CD4-positive, alpha-beta T cell treated with Interleukin-21 for 1 hour (primary cell): ENCODE results near the gene HSD17B12.
A peak's percentile ranks its signal among the peaks of the same experiment; 100 is the strongest.

Experiments
- DNase-seq: peaks from one replicate; pipeline ENCODE4 v3.0.0-alpha.2; 2020

The HSD17B12 gene

DNA sequence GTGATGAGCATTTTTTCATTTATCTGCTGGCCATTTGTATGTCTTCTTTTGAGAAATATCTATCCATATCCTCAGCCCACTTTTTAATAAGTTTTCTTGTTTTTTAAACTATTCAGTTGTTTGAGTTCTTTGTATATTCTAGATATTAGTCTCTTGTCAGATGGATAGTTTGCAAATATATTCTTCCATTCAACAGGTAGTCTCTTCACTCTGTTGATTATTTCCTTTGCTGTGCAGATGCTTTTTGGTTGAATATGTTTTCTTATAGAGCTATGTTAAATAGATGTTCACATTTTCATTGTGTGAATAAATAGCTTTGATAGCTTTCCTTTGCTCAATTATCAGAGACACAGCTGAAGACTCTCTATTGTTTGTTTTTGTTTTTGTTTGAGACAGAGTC is 131.9 kb downstream of the HSD17B12 start:
- DNase-seq: no peak

DNA sequence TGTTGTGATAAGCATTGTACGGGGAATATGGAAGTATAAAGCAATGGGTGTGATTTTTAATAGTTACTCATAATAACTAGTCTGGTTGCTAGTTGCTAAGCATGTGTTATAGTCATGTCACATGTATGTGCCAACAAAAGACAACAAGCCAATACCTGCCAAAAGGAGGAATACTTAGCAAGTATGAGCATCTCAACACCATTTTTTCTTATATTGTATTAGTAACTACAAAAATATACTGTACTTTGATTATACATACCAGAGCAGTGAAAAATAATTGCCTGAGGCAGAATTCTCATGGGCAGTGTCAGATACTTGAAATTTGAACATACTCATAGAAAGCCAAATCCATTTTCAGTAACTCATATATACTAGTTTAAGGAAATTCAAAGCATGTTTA is 137.7 kb downstream of the HSD17B12 start:
- DNase-seq: no peak

DNA sequence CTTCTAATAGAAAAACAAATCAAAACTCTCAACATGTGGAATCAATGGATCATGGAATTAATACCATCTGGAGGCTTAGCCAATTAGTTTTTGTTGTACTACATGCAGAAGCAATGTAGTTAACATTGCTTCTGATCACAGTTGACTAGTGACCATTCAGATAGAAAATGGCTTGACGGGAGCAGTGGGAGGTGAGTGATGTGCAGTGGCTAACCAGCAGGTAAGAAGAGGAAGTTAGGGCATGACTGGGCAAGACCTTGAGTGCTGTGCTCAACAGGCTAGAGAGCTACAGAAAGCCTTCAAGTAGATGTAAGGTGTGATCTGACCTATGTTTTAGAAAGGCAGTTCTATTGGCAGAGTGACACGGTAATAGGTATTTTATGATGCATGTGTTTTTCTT is 139.4 kb downstream of the HSD17B12 start:
- no peak for DNase-seq

DNA sequence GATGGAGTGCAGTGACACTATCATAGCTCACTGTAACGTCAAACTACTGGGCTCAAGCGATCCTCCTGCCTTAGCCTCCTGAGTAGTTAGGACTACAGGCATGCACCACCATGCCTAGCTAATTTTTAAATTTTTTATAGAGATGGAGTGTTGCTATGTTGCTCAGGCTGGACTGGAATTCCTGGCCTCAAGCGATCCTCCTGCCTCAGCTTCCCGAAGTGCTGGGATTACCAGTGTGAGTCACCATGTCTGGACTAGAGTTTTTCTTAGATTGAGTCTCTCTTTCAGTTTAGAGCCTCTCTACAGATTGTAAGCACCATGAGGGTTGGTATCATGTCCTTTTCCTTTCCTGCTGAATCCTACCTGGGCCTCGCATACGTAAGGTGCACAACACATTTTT is 142.8 kb downstream of the HSD17B12 start:
- no peak for DNase-seq

DNA sequence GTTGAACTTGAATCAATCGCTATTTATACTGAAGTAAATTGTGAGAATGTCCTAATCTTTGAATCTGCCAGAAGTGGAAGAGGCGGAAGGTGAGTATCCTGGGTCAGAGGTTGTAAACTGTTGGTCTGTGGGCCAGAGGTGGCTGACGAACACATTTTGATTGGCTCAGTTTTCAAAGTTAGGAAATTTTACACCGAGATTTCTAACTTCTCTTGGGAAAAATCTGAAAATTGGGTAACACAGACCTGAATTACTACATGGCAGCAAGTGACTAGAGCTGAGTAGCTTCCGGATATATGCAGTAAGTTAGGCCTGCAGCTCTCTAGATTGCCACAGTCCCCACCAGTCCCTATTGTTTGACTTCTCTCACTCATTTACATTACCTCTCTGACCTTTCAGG is 143.3 kb downstream of the HSD17B12 start:
- DNase-seq: no peak

DNA sequence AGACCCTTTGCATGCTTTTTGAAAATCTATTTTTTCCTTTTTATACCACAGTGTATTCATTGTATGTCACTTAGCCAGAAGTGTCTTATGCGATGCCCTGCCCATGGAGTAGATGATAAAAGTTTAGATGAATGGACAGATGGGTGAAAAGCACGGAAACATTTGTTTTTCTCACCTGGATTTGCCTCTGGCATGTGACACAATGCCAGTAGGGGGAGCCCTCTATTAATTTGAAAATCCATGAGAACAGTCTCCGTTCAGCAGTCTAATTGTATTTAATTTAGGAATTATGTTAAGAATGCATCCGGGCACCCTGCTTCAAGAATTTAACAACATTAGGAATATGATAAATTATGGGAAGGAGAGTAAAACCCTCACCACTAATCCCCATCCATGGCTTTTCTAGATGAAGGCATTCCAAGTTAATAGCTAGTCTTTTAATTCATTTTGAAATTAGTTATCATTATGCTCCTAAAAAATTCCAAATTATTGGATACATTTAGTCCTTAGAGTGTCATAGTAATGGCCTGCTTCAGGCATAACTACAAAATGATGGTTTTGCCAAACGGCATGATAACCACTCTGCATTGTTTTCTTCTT is 144.8 kb downstream of the HSD17B12 start:
- peak; percentile 27 for DNase-seq

DNA sequence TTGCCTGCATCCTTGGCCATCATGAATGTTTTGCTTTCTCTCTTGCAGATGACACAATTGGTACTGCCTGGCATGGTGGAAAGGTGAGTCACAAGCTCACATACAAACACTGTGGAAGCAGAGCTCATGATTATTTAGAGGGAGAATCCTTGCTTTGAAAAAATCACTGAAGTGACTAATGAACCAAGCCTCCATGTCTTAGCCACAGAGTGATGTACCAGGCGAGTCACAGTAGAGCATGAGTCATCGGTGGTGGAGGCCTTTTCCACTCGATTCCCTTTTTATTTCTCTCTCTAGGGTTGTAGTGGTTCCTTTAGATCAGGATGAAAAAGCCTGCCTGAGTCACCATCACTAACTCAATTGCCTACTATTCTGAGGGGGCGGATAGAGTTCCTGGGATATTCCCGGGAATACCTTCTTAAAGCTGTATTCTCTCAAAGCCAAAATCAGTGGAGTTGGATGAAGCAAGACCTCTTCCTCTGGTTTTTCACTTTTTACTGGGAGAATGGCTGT is 150.4 kb downstream of the HSD17B12 start:
- DNase-seq: no peak

DNA sequence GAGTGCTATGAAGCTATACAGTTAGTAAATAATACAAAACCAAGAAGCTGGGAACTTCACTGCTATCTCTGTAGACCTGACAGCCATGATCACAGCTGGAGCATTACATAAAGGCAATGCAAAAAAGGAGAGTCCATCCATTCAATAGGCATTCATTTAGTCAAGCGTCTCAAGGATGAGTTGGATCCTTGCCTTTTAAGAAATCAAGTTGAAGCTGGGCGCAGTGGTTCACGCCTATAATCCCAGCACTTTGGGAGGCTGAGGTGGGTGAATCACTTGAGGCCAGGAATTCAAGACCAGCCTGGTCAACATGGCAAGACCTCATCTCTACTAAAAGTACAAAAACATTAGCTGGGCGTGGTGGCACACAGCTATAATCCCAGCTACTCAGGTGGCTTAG is 152.0 kb downstream of the HSD17B12 start:
- DNase-seq: no peak

DNA sequence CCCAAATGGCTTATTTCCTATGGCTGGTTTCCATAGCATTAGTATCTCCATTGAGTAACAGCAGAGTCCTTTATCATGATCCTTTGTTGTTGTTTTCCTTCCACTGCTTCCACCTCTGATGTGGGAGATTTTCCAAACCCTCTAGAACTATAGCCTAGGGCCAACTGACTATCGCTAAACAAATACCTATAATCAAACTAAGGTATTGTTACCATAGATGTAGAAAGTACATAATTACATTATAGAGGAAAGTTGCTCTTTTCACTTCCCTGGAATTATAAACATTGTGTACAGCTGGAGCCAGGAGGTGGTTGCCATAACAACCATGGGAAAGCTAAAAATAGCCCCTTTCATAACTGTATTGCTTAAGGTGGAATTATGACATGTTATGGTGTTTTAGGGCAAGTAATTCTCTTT is 153.1 kb downstream of the HSD17B12 start:
- no peak for DNase-seq

DNA sequence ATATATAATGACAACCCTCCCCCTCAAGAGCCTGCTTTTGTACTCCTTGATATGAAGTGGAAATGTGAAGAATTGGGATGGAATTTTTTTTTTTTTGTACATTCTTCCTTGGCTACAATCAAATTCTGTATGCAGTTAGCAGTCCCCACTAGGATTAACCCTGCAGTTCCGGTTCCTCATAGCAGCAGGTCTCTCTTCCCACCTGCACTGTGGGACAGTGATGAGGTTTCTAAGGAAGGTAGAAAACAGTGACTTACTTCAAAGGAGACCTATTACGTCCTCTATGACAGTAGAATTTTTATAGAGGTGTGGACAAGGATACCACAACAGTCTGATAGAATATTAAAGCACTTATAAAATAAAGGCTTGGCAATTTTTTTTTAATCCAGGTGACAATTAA is 153.7 kb downstream of the HSD17B12 start:
- no peak for DNase-seq

DNA sequence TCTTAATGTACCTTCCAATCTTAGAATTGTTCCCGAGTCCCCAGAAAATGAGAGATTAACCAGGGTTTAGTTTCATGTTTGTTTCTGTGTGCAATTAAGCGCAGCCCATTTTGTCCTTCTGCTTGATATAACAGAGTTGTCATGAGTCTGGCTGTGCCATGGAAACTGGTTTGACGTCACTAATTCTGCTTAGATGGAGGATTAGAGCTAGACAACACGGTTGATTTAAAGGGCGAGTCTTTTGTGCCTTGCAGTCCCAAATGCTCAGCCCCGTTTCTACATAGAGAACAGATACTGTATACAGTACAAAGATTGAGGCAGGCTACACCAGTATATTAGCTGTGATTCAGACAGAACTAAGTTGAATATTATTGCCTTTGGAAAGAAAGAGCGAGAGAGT is 154.6 kb downstream of the HSD17B12 start:
- no peak for DNase-seq

DNA sequence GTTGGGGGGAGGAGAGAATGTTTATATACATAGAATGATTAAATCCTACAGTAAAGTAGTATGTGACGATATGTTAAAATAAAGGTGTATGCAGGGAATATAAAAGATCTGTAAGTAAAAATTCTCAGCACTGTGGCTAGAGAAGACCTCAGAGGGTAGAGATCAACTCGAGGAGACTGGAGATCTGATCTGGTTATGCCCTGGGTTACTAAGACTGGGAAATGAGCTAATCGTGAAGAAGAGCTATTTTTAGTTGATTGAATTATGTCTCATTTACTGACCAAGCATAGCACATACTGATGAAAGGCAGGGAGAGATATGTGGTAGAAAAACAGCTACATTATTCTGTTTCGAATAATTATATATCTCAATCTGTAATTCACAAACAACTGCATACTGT is 157.3 kb downstream of the HSD17B12 start:
- no peak for DNase-seq

DNA sequence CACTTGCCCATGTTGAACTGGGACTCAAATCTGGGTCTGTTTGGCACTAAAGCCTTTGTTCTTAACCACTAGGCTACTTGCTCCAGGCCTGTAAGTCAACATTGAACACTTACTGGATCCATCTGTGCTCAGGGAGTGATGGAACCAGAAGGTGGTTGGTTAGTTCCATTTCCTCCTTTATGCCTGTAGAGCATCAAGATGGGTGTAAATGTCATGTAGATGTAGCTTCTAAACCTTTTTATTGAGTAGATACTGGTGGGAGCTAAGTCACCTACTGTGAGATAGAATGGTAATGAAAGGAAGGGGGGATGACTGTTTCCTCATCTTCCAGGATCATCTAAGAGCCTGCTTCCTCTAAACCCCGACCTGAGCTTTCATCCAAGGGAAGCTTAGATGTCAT is 161.5 kb downstream of the HSD17B12 start:
- no peak for DNase-seq

DNA sequence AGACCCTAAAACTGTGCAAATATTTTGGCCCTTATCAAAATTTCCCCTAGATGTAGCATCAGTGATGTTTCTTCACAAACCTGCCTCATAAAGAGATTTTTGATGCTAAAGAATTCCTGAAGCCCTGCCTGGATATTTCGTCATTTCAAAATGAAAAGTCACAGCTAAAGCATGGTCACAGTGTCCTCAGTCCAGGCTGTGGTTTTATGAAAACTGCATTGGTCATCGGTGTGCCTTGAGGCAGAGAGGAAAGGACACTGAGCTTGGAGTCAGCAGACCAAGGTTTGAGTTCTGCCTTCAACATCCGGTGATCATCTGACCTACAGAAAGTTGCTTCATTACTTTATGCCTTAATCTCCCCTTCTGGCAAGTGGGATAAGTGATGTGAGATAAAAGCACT is 165.3 kb downstream of the HSD17B12 start:
- no peak for DNase-seq

DNA sequence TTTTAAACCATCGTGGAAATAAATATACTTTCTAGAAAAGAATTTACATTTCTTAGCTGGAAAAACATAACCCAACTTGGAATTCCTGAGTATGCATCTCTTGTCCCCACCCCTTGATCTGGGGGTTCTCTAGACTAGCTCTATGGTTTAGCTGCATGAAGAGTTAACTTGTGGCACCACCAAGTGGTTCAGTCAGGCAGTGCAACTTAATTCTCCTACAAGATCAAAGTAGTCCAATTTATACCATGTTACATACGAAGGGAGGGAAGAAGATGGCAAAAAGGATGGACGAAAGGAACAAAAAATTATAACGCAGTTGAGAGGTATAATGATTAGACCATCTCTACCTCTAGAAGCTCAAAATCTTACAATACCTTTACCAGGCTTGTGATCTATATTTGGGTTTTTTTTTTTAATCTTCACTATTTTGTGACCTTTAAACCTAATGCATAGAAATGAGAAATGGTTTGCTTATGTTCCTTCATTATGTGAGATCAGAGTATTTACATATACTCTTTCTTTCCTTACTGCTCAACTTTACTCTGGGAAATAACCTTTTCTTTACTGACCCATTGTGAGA is 171.6 kb downstream of the HSD17B12 start:
- DNase-seq: peak; percentile 63

DNA sequence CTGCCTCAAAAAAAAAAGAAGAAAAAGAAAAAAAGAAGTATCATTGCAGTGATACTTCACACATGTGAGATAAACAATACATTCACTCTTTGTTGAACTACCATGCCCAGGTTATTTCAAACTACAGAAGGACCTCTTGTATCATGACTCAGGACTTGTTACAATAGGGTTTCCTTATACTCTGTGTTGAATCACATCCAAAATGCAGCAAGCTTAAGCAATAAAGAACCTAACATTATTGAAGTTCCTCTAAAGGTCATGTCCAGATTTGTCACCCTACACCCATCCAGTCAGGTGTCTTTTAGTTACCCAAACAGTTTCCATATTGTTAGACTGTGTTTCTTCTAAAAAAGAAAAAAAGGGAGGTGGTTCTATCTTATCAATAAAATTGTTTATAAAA is 173.2 kb downstream of the HSD17B12 start:
- DNase-seq: no peak

DNA sequence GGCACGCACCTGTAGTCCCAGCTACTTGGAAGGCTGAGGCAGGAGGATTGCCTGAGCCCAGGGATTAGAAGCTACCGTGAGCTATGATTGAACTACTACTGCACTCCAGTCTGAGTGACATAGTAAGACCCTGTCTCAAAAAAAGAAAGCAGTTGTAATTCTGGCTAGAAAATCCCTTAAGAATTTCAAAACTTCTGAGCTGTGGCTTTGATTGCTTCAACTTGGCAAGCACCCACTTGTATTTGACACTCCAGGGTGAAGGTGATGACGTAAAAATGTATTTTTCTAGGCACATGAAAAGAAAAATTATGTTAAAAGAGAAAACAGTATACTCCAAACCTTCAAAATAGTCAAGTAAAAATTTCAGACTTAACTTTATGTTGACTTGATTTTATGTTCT is 176.5 kb downstream of the HSD17B12 start:
- DNase-seq: no peak

DNA sequence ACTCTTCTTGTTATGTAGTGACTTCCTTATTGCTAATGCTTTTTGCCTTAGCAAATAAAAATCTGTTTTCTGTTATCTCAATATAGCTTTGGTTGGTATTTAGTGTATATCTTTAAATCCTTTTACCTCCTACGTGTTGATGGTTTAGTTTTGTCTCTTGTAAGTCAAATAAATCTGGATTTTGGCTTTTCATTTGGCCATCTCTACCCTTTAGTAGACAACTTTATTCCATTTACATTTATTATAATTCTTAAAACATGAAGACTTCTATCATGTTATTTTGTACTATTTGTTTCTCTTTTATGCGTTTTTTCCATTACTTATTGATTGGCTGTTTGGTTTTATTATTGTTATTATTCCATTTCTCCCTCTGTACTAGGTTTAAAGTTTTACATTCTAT is 180.6 kb downstream of the HSD17B12 start:
- DNase-seq: no peak

DNA sequence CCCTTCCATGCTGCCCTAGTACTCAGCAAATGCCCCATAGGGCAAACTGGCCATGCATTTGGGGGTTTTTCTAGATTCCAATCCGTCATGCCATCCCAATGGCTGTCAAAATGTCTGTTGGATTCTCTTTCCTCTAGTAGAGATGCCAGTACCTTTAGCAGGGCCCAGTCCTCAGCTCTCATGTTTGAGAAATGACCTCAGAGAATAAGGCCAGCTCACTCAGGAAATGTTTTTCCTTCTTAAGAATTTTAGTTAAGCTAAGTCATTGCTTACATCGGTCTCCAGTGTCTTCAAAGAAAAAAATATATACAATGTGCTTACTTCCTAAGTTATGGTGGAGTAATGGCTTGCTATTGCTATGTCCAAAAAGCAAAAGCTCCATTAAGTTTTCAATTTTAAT is 186.0 kb downstream of the HSD17B12 start:
- no peak for DNase-seq

DNA sequence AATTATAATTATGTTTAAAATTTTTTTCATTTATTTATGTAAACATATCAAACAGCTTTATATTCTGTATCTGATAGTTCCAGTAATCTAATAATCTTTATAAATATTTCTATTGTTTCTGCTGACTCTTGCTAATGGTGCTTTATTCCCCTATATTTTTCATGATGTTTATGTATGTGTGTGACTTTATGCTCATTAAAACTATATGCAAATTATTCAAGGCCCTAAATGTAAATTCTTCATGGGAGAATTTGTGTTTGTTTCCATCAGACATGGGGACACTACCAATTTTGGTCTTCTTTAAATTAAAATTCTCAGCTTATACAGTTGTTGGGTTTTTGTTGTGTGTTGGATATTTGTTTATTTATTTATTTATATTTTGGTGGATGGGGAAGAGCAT is 186.4 kb downstream of the HSD17B12 start:
- DNase-seq: no peak

DNA sequence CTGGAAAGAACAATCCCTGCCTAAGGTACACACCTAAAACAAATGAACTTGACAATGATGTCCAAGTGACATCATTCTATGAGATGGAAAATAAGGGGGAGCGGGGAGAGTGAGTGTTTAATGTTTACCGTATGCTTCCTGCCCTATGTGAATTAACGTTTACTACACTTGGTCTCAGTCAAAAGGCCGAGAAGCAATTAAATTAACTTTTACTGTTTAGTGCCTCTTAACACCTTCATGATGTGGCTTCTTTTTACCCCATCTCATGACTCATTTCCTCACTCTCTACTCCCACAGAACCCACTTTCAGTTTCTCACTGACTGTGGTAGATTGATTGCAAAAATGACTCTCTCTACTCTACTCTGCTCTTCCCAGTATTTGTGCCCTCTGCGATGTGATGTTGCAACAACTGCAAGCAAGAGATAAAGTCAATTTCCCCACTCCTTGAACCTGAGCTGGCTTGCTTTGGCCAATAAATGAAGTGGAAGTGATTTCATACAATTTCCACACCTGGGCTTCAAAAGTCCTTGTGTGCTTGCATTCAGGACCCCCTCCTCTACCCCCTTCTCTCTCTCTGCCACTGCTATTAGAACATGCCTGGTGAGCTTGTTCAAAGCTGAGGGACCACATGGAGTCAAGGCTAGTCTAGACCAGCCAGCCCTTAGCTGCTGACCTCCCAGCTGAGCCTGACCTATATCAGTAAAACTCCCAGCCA is 188.5 kb downstream of the HSD17B12 start:
- DNase-seq: peak; percentile 67

DNA sequence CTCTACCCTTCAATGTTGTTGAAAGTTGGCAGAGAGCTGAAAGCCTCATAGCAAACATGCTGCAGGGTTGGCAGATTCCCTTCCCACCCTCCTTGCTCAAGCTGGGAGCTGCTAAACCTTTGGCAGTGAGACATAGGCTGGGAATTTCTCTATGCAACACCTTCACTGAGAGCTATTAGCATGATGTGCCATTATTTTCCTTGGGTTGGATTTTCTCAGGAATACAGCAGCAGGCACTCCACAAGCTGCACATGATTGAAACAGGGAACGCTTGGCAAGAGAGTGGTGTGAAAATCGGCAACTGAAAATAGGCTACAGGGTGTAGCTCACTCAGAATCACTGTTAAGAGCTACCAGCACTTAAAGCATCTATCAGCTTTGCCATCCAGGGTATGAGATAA is 190.5 kb downstream of the HSD17B12 start:
- no peak for DNase-seq

DNA sequence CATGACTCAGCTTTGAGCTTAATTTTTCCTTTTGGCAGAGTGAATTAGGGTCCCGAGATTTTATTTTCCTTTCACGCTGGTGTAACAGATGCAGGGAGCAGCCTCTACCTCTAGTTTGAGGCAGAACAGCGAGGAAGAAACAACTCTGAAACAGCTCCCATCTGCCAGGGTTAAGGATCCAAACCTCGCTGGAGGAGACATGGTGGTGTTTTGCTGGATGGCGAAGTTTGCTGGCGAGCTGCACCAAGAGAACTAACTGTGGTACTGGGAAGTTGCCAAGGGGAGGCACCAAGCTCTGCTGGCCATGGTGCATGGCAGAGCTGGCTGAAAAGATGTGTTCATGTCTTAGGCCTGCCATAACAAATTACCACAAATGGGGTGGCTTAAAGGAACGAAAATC is 192.5 kb downstream of the HSD17B12 start:
- DNase-seq: no peak

DNA sequence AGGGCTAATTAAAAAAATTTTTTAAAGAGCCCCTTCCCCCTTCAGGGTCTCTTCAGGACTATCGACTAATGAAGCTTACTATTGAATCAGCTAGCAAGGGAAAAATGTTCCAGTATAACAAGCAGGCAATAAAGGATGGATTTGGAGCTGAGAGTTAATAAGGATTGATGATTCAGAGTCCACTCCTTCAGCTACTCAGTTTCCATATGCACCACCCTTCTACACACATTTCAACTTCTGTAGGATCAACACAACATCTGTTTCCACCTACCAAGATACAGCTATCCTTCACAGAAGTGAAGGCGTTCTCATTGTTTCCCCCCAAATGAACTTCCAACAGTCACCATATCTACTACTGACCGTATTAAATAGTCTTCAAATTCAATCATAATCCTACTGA is 193.5 kb downstream of the HSD17B12 start:
- DNase-seq: no peak

DNA sequence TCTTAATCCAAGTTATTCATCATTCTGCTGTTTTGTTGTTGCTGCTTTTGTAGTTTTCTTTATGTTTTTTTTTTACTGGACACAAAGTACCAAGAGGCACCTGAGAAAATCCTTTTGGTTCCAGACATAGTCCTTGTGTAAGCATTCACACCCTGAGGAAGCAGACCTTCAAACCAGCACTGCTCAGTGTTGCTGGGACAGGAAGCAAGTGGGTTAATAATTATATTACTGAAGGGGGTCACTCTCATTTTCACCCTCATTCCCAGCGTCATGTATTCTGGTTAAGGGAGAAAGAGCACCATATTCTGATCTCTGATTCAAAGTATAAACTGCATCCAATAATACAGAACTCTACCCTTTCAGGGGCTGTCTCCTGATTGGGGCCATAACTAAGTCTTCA is 194.2 kb downstream of the HSD17B12 start:
- DNase-seq: no peak
